GM12878 (cell line): ENCODE results near the gene FAR1.

Experiments
- CEBPZ ChIP-seq: fragments of 150-350 bp; IDR thresholded peaks from 2 replicates; pipeline ENCODE4 v1.6.1; 2016; ENCODE audit warnings: low read depth, low read length
- CTCF ChIP-seq, 3 experiments: IDR thresholded peaks in 2 of 3; conservative IDR thresholded peaks in 1 of 3; 2 replicates each; pipeline ENCODE4 v1.5.1; 2011; ENCODE audit warnings: low read depth in 3 of 3, low read length in 3 of 3, mild to moderate bottlenecking in 3 of 3, control low read depth in 2 of 3, moderate library complexity in 2 of 3, inconsistent platforms in 1 of 3, mixed read lengths in 1 of 3; ENCODE audit not compliant: control insufficient read depth in 2 of 3, insufficient read depth in 1 of 3; ENCODE audit errors: extremely low read depth in 1 of 3
- MXI1 ChIP-seq: fragments of 150-350 bp; IDR thresholded peaks from 2 replicates; pipeline ENCODE4 v1.6.1; 2011; ENCODE audit warnings: low read depth, mild to moderate bottlenecking, inconsistent platforms, low read length, improper control_type of control experiment
- POLR2A ChIP-seq: IDR thresholded peaks from 2 replicates; pipeline ENCODE4 v1.6.1; 2011; ENCODE audit warnings: low read depth, mild to moderate bottlenecking, low read length
- RCOR1 ChIP-seq: conservative IDR thresholded peaks from 2 replicates; pipeline ENCODE4 v1.6.1; 2012; ENCODE audit warnings: low read depth, low read length, improper control_type of control experiment
- REST ChIP-seq: IDR thresholded peaks from 2 replicates; pipeline ENCODE4 v1.6.1; 2012; ENCODE audit warnings: mild to moderate bottlenecking, low read depth, low read length
- TAF1 ChIP-seq: IDR thresholded peaks from 2 replicates; pipeline ENCODE4 v1.6.1; 2011; ENCODE audit warnings: mild to moderate bottlenecking, low read depth, low read length, borderline replicate concordance
- ZBTB11 ChIP-seq: fragments of 450-650 bp; formaldehyde crosslinking; IDR thresholded peaks from 2 replicates; pipeline ENCODE4 v1.5.0; 2022; ENCODE audit warnings: mild to moderate bottlenecking, missing genetic modification characterization
- ZBTB4 ChIP-seq: fragments of 450-650 bp; formaldehyde crosslinking; IDR thresholded peaks from 2 replicates; pipeline ENCODE4 v1.4.0; 2022; ENCODE audit warnings: mild to moderate bottlenecking, moderate library complexity

- TF ChIP-seq TAF1 (no peak), MXI1 (no peak), CEBPZ (no peak), CTCF (IDR thresholded peaks at IDR 0.05 in 2 of 3, conservative IDR thresholded peaks at IDR 0.05 in 1 of 3; ENCODE audit: control insufficient read depth in 2 of 3, extremely low read depth in 1 of 3, insufficient read depth in 1 of 3, low read depth in 3 of 3, low read length in 3 of 3) (no peak), ZBTB11 (no peak), POLR2A (no peak), REST (no peak), RCOR1 (no peak), ZBTB4 (CRISPR knock-in tag) (no peak)
Measured at GRCh38 chr11:13644997-13645687, 23.3 kb upstream of the FAR1 start.
